Neural crest cell (in vitro differentiated cells): ENCODE results near the gene SPRED1. TPM values are rescaled to one million over a fixed set of nuclear protein-coding genes. Genes with fewer than 3 reads are reported as not detected.

ENCODE experiments used
- DNase-seq: peaks from one replicate; pipeline ENCODE4 v3.0.0; 2021; ENCODE audit warnings: low read depth, mixed read lengths, low spot score
- H3K27ac Mint-ChIP-seq: one replicate; pipeline ENCODE4 v1.8.0; 2021; ENCODE audit warnings: mild to moderate bottlenecking, mixed read lengths; ENCODE audit not compliant: unreplicated experiment
- H3K27me3 Mint-ChIP-seq: 2 replicates; pipeline ENCODE4 v1.8.0; 2021; ENCODE audit warnings: low read depth, mild to moderate bottlenecking, mixed read lengths
- H3K36me3 Mint-ChIP-seq: 2 replicates; pipeline ENCODE4 v1.8.0; 2021; ENCODE audit warnings: low read depth, mild to moderate bottlenecking, mixed read lengths
- H3K4me1 Mint-ChIP-seq: 2 replicates; pipeline ENCODE4 v1.8.0; 2021; ENCODE audit warnings: mixed read lengths
- H3K4me3 Mint-ChIP-seq: one replicate; pipeline ENCODE4 v1.8.0; 2021; ENCODE audit warnings: mild to moderate bottlenecking, mixed read lengths
- H3K9me3 Mint-ChIP-seq: 2 replicates; pipeline ENCODE4 v1.8.0; 2021; ENCODE audit warnings: mixed read lengths
- CTCF ChIP-seq: fragments of 200-600 bp; sonication (generic); conservative IDR thresholded peaks from 2 replicates; pipeline ENCODE4 v1.5.0; 2021; ENCODE audit warnings: antibody characterized with exemption, mild to moderate bottlenecking
- total RNA-seq: library from RNA; stranded (reverse); gene quantifications from 2 replicates; pipeline ENCODE4 v1.2.1, GENCODE V29; 2021

Gene SPRED1
- total RNA-seq, 1 donor from 2014 or later, result 44.2 TPM

GRCh38 chr15:38211249-38211648 lies 41.4 kb upstream of the SPRED1 start:
- H3K27me3 Mint-ChIP-seq, result no peaks in the 10 kb centered on the region
- no peak for DNase-seq
- H3K36me3 Mint-ChIP-seq, result no peaks in the 10 kb centered on the region
- H3K27ac Mint-ChIP-seq, result no peak overlapping the region
- H3K9me3 Mint-ChIP-seq, result peaks cover 4% of the 10 kb centered on the region
- peaks cover 21% of the 10 kb centered on the region for H3K4me1 Mint-ChIP-seq
- no peak overlapping the region for H3K4me3 Mint-ChIP-seq
- TF ChIP-seq CTCF, result no peak

- H3K27me3 Mint-ChIP-seq, result no peaks in the 10 kb centered on the region
- peaks cover 4% of the 10 kb centered on the region for H3K9me3 Mint-ChIP-seq
- no peaks in the 10 kb centered on the region for H3K36me3 Mint-ChIP-seq
- no peak overlapping the region for H3K27ac Mint-ChIP-seq
- no peak for TF ChIP-seq CTCF
- H3K4me1 Mint-ChIP-seq, result peaks cover 17% of the 10 kb centered on the region
- no peak for DNase-seq
- no peak overlapping the region for H3K4me3 Mint-ChIP-seq
Observed at GRCh38 chr15:38211811-38212210, 40.8 kb upstream of the SPRED1 start.

GRCh38 chr15:38212729-38213351 lies 39.8 kb upstream of the SPRED1 start:
- Mint-ChIP-seq H3K27ac (no peak overlapping the region), H3K9me3 (peaks cover 4% of the 10 kb centered on the region), H3K36me3 (no peaks in the 10 kb centered on the region), H3K4me1 (peaks cover 9% of the 10 kb centered on the region), H3K27me3 (no peaks in the 10 kb centered on the region), H3K4me3 (no peak overlapping the region)
- no peak for DNase-seq
- TF ChIP-seq CTCF, result no peak

- Mint-ChIP-seq H3K27me3 (no peaks in the 10 kb centered on the region), H3K9me3 (peaks cover 4% of the 10 kb centered on the region), H3K27ac (no peak overlapping the region), H3K4me1 (peaks cover 9% of the 10 kb centered on the region), H3K4me3 (no peak overlapping the region), H3K36me3 (no peaks in the 10 kb centered on the region)
- no peak for TF ChIP-seq CTCF
- no peak for DNase-seq
Observed at GRCh38 chr15:38213356-38213755, 39.3 kb upstream of the SPRED1 start.

- H3K9me3 Mint-ChIP-seq, result peaks cover 4% of the 10 kb centered on the region
Observed at GRCh38 chr15:38215707-38216106, 36.9 kb upstream of the SPRED1 start.

More at GRCh38 chr15:38215707-38216106, 36.9 kb upstream of the SPRED1 start:
- no peak overlapping the region for H3K27ac Mint-ChIP-seq
- no peak for TF ChIP-seq CTCF
- no peaks in the 10 kb centered on the region for H3K36me3 Mint-ChIP-seq
- peaks cover 9% of the 10 kb centered on the region for H3K4me1 Mint-ChIP-seq
- DNase-seq, result no peak
- no peak overlapping the region for H3K4me3 Mint-ChIP-seq
- no peaks in the 10 kb centered on the region for H3K27me3 Mint-ChIP-seq
